DOHH2 (cell line): ENCODE data around the gene AHCYL1.

ENCODE experiments used
- H3F3A ChIP-seq: fragments of 200-600 bp; sonication (generic), shearing (Covaris generic); 2 replicates; pipeline ENCODE4 v1.6.0; 2016; ENCODE audit warnings: antibody characterized with exemption, mild to moderate bottlenecking; ENCODE audit not compliant: control insufficient read depth, insufficient read depth
- H3K27ac ChIP-seq: fragments of 200-600 bp; sonication (generic); 2 replicates; pipeline ENCODE4 v1.5.1; 2014; ENCODE audit warnings: low read depth, mild to moderate bottlenecking, low read length, moderate library complexity
- H3K27me3 ChIP-seq: fragments of 200-600 bp; sonication (generic); 2 replicates; pipeline ENCODE4 v1.6.1; 2014; ENCODE audit warnings: mild to moderate bottlenecking, low read length, mixed read lengths; ENCODE audit not compliant: control insufficient read depth
- H3K36me3 ChIP-seq: fragments of 200-600 bp; sonication (generic); 2 replicates; pipeline ENCODE4 v1.6.1; 2014; ENCODE audit warnings: mild to moderate bottlenecking, low read length, moderate library complexity, mixed read lengths; ENCODE audit not compliant: control insufficient read depth
- H3K4me1 ChIP-seq: fragments of 200-600 bp; sonication (generic); 2 replicates; pipeline ENCODE4 v1.6.1; 2014; ENCODE audit warnings: mild to moderate bottlenecking, low read length, mixed read lengths; ENCODE audit not compliant: control insufficient read depth
- H3K4me2 ChIP-seq: fragments of 200-600 bp; sonication (generic); 2 replicates; pipeline ENCODE4 v1.6.0; 2014; ENCODE audit warnings: mild to moderate bottlenecking, low read length, moderate library complexity
- H3K4me3 ChIP-seq: fragments of 200-600 bp; sonication (generic); 2 replicates; pipeline ENCODE4 v1.5.1; 2014; ENCODE audit warnings: mild to moderate bottlenecking, low read length, mixed read lengths
- H3K79me2 ChIP-seq: fragments of 200-600 bp; sonication (generic); 2 replicates; pipeline ENCODE4 v1.6.1; 2014; ENCODE audit warnings: mild to moderate bottlenecking, low read length, mixed read lengths; ENCODE audit not compliant: control insufficient read depth
- H3K9me2 ChIP-seq: fragments of 200-600 bp; sonication (generic); replicated peaks from 2 replicates; pipeline ENCODE4 v1.6.1; 2014; ENCODE audit warnings: mild to moderate bottlenecking, low read length, mixed read lengths; ENCODE audit not compliant: control insufficient read depth
- H3K9me3 ChIP-seq: fragments of 200-600 bp; sonication (generic); 2 replicates; pipeline ENCODE4 v1.6.1; 2014; ENCODE audit warnings: antibody characterized with exemption, low read length, mixed read lengths; ENCODE audit not compliant: control insufficient read depth, insufficient read depth
- H4K20me1 ChIP-seq: fragments of 200-600 bp; sonication (generic); 2 replicates; pipeline ENCODE4 v1.6.0; 2014; ENCODE audit warnings: low read depth, mild to moderate bottlenecking, antibody characterized with exemption, low read length, moderate library complexity; ENCODE audit not compliant: control insufficient read depth, insufficient read depth
- CTCF ChIP-seq: fragments of 200-600 bp; sonication (generic); IDR thresholded peaks from one replicate; pipeline ENCODE4 v1.5.1; 2014; ENCODE audit warnings: antibody characterized with exemption, mild to moderate bottlenecking, low read depth, low read length; ENCODE audit not compliant: poor library complexity, severe bottlenecking
- EZH2phosphoT487 ChIP-seq: fragments of 200-600 bp; sonication (generic); IDR thresholded peaks from 2 replicates; pipeline ENCODE4 v1.6.1; 2017; ENCODE audit warnings: borderline replicate concordance, mild to moderate bottlenecking, antibody characterized with exemption, low read length, moderate library complexity, mixed read lengths

Gene AHCYL1

DNA sequence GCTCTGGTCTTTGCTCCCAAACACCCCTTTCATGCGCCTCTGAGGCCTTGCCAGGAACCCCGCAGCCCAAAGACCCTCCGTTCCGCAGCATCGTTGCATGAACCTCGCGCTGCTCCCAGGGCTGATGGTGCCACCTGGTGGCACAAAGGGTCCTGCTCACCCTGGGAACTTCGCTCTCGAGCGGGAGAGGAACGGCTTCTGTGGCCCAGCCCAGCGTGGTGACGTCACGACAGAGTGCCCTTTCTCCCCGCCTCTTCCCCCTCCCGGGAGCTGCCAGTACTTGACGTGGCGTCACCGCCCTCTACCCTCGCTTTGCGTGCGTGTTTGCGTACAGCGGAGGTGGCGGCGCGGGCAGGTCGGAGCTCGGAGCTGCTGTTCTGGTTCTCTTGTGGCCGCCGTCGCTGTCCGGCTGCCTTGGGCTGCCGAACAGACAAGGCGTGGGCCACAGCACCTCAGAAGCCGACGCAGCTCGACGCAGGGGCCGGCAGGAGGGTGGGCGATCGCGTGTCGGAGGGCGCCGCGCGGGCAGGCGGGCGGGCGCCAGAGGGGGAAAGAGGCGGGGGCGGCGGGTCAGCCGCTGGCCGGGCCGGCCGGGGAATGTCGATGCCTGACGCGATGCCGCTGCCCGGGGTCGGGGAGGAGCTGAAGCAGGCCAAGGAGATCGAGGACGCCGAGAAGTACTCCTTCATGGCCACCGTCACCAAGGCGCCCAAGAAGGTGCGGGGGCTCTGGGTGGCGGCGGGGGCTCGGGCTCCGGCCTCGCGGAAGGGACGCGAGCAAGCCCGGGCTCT, at the start of gene AHCYL1:
Gene AHCYL1, plus strand, starts transcription at position 310 of the 791 bp plus-strand sequence. Its CDS starts 288 bp downstream, at position 598.
- Histone ChIP-seq H3K4me1 (peaks cover 30% of the 10 kb centered on the region), H3K9me3 (no peaks in the 10 kb centered on the region), H3F3A (no peaks in the 10 kb centered on the region), H3K9me2 (no peaks in the 10 kb centered on the region), H3K4me3 (peak within 1 kb of the TSS; percentile 91), H3K27ac (no peak within 1 kb of the TSS), H3K79me2 (peaks cover 44% of the 10 kb centered on the region), H4K20me1 (0 out of 2 replicates have a peak, but pooled peaks cover 8% of the 10 kb centered on the region), H3K4me2 (peak within 1 kb of the TSS; percentile 92), H3K27me3 (peaks cover 4% of the 10 kb centered on the region), H3K36me3 (peaks cover 17% of the 10 kb centered on the region)
- peak; percentile 97 for TF ChIP-seq CTCF
- TF ChIP-seq EZH2phosphoT487 = no peak

DNA sequence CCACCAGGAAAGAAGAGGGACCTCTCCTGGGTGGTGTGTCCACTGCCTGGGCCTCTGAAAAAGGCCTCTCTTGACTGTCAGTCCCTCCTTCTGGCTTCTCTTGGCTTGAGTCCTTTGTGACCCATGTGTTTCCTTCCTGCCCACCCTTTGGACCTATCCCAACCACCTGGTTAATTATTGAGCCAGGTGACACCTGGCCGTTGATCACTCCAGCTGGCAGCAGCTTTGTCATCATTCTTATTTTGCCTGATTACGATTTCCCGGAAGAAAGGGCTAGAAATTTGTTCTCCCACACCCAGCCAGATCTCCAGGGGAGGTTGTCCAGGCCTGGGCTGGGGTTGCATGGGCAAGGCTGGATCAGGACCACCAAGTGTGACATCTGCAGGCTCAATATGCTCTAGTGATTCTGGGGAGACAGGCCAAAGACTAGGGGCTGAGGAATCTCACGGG, 49.1 kb upstream of the AHCYL1 start:
- Histone ChIP-seq H3K4me3 (no peak overlapping the region), H3K4me2 (no peak overlapping the region), H3K9me2 (no peaks in the 10 kb centered on the region), H3K79me2 (no peaks in the 10 kb centered on the region), H3F3A (no peaks in the 10 kb centered on the region), H3K9me3 (no peaks in the 10 kb centered on the region), H3K27me3 (no peaks in the 10 kb centered on the region; the same call in 1 of the 2 replicates), H3K36me3 (no peaks in the 10 kb centered on the region), H3K27ac (no peak overlapping the region), H3K4me1 (no peaks in the 10 kb centered on the region), H4K20me1 (no peaks in the 10 kb centered on the region)
- no peak for TF ChIP-seq EZH2phosphoT487
- TF ChIP-seq CTCF = no peak

DNA sequence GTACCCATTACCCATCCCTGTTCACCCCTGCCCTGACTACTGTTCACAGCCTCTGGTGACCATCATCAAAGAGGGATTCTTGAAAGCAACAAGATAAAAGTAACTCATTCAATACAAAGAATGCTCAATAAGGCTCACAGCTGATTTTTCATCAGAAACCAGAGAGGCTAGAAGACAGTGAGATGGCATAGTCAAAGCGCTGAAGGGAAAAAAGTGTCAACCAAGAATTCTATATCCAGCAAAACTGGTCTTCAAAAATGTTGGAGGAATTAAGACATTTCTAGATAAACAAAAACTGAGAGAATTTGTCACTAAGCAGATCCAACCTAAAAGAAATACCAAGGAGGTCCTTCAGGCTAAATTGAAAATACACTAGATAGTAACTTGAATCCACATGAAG, 46.8 kb upstream of the AHCYL1 start:
- H3K4me1 ChIP-seq = no peaks in the 10 kb centered on the region
- H3K36me3 ChIP-seq = no peaks in the 10 kb centered on the region
- no peaks in the 10 kb centered on the region for H3K9me2 ChIP-seq
- H3K4me2 ChIP-seq = no peak overlapping the region
- no peak overlapping the region for H3K4me3 ChIP-seq
- no peaks in the 10 kb centered on the region for H3F3A ChIP-seq
- H3K9me3 ChIP-seq = no peaks in the 10 kb centered on the region
- no peaks in the 10 kb centered on the region for H3K79me2 ChIP-seq
- peaks cover 3% of the 10 kb centered on the region; the same call in 1 of the 2 replicates for H3K27me3 ChIP-seq
- TF ChIP-seq CTCF (no peak), EZH2phosphoT487 (no peak)
- no peak overlapping the region for H3K27ac ChIP-seq
- H4K20me1 ChIP-seq = no peaks in the 10 kb centered on the region
